Measurements from ENCODE around the gene TNF. TPM values are rescaled to one million over a fixed set of nuclear protein-coding genes. Genes with fewer than 3 reads are reported as not detected.

TNF gene
- total RNA-seq, 4 donors from 2014 or later: 0.81 TPM; not detected in 3

DNA sequence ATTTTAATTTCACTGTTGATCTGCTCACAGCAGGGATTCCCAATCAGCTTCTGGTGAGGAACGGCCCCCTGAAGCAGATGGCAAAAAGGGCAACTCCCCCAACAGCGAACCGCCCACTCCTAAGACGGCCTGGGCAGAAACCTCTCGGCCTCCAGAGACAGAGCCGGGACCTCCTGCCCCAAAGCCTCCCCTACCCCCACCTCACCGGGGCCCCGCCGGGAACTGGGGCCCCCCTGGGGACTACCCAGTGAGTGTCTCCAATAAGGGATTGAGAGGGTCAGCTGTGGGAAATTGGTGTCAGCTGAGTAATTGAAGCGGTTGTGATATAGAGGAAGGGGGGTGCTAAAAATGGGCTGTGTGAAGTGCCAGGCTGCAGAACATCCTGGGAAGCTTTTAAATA lies 51.6 kb downstream of the TNF start:
- Histone ChIP-seq H3K4me1 (peaks cover 0 to 14% (median 4%) of the 10 kb centered on the region in 3 donors), H3K9me3 (no peaks in the 10 kb centered on the region), H3K36me3 (peaks cover 0 to 94% of the 10 kb centered on the region in 2 donors), H3K4me3 (no peak overlapping the region), H3K27me3 (no peaks in the 10 kb centered on the region), H3K27ac (no peak overlapping the region)
- WGBS, 2 donors (ENCODE audit: low coverage in 1 of 2): 83 to 100% methylated on average over 1 of the region's 10 CpGs
- ATAC-seq: no peak
- TF ChIP-seq EP300 (IDR thresholded peaks at IDR 0.05): no peak
- TF ChIP-seq POLR2A (IDR thresholded peaks at IDR 0.05): no peak
- TF ChIP-seq POLR2AphosphoS5 (IDR thresholded peaks at IDR 0.05): no peak
- TF ChIP-seq, protein P1, sequence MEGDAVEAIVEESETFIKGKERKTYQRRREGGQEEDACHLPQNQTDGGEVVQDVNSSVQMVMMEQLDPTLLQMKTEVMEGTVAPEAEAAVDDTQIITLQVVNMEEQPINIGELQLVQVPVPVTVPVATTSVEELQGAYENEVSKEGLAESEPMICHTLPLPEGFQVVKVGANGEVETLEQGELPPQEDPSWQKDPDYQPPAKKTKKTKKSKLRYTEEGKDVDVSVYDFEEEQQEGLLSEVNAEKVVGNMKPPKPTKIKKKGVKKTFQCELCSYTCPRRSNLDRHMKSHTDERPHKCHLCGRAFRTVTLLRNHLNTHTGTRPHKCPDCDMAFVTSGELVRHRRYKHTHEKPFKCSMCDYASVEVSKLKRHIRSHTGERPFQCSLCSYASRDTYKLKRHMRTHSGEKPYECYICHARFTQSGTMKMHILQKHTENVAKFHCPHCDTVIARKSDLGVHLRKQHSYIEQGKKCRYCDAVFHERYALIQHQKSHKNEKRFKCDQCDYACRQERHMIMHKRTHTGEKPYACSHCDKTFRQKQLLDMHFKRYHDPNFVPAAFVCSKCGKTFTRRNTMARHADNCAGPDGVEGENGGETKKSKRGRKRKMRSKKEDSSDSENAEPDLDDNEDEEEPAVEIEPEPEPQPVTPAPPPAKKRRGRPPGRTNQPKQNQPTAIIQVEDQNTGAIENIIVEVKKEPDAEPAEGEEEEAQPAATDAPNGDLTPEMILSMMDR (IDR thresholded peaks at IDR 0.05): no peak

DNA sequence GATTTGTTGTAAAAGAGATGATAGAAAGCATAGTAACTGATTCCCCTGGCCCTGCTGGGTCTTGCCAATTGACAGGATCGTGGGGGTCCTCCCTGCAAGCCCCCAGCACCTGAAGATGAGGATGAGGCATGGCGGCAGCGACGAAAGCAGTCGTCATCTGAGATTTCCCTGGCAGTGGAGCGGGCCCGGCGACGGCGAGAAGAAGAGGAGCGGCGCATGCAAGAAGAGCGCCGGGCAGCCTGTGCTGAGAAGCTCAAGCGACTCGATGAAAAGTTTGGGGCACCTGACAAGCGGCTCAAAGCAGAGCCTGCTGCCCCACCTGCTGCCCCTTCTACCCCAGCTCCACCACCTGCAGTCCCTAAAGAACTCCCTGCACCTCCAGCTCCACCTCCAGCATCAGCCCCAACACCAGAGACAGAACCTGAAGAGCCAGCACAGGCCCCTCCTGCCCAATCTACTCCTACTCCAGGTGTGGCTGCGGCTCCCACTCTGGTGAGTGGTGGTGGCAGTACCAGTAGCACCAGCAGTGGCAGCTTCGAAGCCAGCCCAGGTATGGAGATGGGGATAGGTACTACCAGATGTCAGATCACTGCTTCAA lies 52.4 kb downstream of the TNF start:
- no peak for ATAC-seq
- TF ChIP-seq POLR2AphosphoS5 (IDR thresholded peaks at IDR 0.05): no peak
- TF ChIP-seq EP300 (IDR thresholded peaks at IDR 0.05): no peak
- no peak for TF ChIP-seq POLR2A (IDR thresholded peaks at IDR 0.05)
- TF ChIP-seq, protein P1 (IDR thresholded peaks at IDR 0.05): no peak
- H3K27ac ChIP-seq: no peak overlapping the region
- peaks cover 0 to 6% (median 0%) of the 10 kb centered on the region in 3 donors for H3K4me1 ChIP-seq
- H3K27me3 ChIP-seq: no peaks in the 10 kb centered on the region
- peaks cover 0 to 100% of the 10 kb centered on the region in 2 donors for H3K36me3 ChIP-seq
- H3K4me3 ChIP-seq: no peak overlapping the region
- no peaks in the 10 kb centered on the region for H3K9me3 ChIP-seq
- WGBS, 2 donors (ENCODE audit: low coverage in 1 of 2): 94 to 95% methylated on average over 7 to 10 of the region's 19 CpGs

Small RNA genes lying within 50 kb of the gene (small RNA-seq; reads per million reads assigned to genes)
- gene SNORA38: 1.6 to 4.7 (median 3.9) reads per million in 4 donors
- gene SNORD117: 781 to 933 (median 854) reads per million in 4 donors
- 0 reads per million in 4 donors for gene SNORD84
- gene UQCRHP1: 0 reads per million in 4 donors

Other genes starting within 250 kb of the TNF start
- 100 to 1,000 TPM; 299 to 991 (median 620) TPM for gene HLA-B, start 218.4 kb upstream of the TNF start, total RNA-seq
- 10 to 100 TPM; 17.4 to 33.2 (median 22.1) TPM for gene MICA, start 172.0 kb upstream of the TNF start, total RNA-seq
- 1 to 10 TPM; 1.7 to 4.8 (median 2.0) TPM for gene MICB, start 77.4 kb upstream of the TNF start, total RNA-seq
- not detected for gene MCCD1, start 46.6 kb upstream of the TNF start, total RNA-seq
- gene DDX39B, start 33.6 kb upstream of the TNF start, total RNA-seq: 100 to 1,000 TPM; 125 to 327 (median 217) TPM
- 1 to 10 TPM; 1.3 to 5.7 (median 2.9) TPM for gene ATP6V1G2, start 29.0 kb upstream of the TNF start, total RNA-seq
- 10 to 100 TPM; 21.3 to 44.2 (median 28.5) TPM for gene NFKBIL1, start 28.0 kb upstream of the TNF start, total RNA-seq
- not detected for gene LTA, start 3.3 kb upstream of the TNF start, total RNA-seq
- under 1 TPM in 1 of 4 donors, not detected in 3; 0.57 TPM for gene LTB, start 6.9 kb downstream of the TNF start, total RNA-seq
- 1 to 10 TPM; 1.4 to 7.7 (median 6.9) TPM for gene LST1, start 10.7 kb downstream of the TNF start, total RNA-seq
- not detected for gene NCR3, start 17.4 kb downstream of the TNF start, total RNA-seq
- 10 to 100 TPM in 3 of 4 donors, 1 to 10 TPM in 1; 5.6 to 46.4 (median 21.3) TPM for gene AIF1, start 39.7 kb downstream of the TNF start, total RNA-seq
- 100 to 1,000 TPM in 1 of 4 donors, 10 to 100 TPM in 3; 47.9 to 137 (median 76.2) TPM for gene PRRC2A, start 45.1 kb downstream of the TNF start, total RNA-seq
- gene BAG6, start 77.1 kb downstream of the TNF start, total RNA-seq: 100 to 1,000 TPM; 131 to 252 (median 190) TPM
- 1 to 10 TPM in 3 of 4 donors, under 1 TPM in 1; 0.62 to 7.4 (median 3.2) TPM for gene APOM, start 80.3 kb downstream of the TNF start, total RNA-seq
- 10 to 100 TPM; 30.0 to 40.0 (median 36.1) TPM for gene C6orf47, start 85.2 kb downstream of the TNF start, total RNA-seq
- 10 to 100 TPM; 17.1 to 22.3 (median 17.9) TPM for gene GPANK1, start 89.4 kb downstream of the TNF start, total RNA-seq
- gene CSNK2B, start 90.5 kb downstream of the TNF start, total RNA-seq: 100 to 1,000 TPM; 162 to 197 (median 167) TPM
- gene LY6G5B, start 94.4 kb downstream of the TNF start, total RNA-seq: 1 to 10 TPM in 3 of 4 donors, under 1 TPM in 1; 0.10 to 9.3 (median 3.9) TPM
- gene LY6G5C, start 105.5 kb downstream of the TNF start, total RNA-seq: 1 to 10 TPM in 1 of 4 donors, under 1 TPM in 1, not detected in 2; 0.94 to 1.9 TPM
- gene ABHD16A, start 127.8 kb downstream of the TNF start, total RNA-seq: 10 to 100 TPM; 37.4 to 49.8 (median 47.2) TPM
- not detected for gene LY6G6F, start 131.3 kb downstream of the TNF start, total RNA-seq
- not detected for gene LY6G6D, start 139.8 kb downstream of the TNF start, total RNA-seq
- gene LY6G6C, start 146.2 kb downstream of the TNF start, total RNA-seq: not detected
- under 1 TPM in 1 of 4 donors, not detected in 3; 0.54 TPM for gene MPIG6B, start 147.8 kb downstream of the TNF start, total RNA-seq
- gene DDAH2, start 153.7 kb downstream of the TNF start, total RNA-seq: 100 to 1,000 TPM in 2 of 4 donors, 10 to 100 TPM in 2; 75.6 to 127 (median 99.0) TPM
- 100 to 1,000 TPM; 191 to 427 (median 276) TPM for gene CLIC1, start 161.0 kb downstream of the TNF start, total RNA-seq
- gene MSH5, start 164.4 kb downstream of the TNF start, total RNA-seq: 10 to 100 TPM in 1 of 4 donors, 1 to 10 TPM in 3; 1.9 to 12.7 (median 6.7) TPM
- 1 to 10 TPM in 1 of 4 donors, under 1 TPM in 1, not detected in 2; 0.93 to 1.1 TPM for gene SAPCD1, start 187.1 kb downstream of the TNF start, total RNA-seq
- under 1 TPM; 0.12 to 0.54 (median 0.31) TPM for gene VWA7, start 201.8 kb downstream of the TNF start, total RNA-seq
- gene VARS1, start 220.2 kb downstream of the TNF start, total RNA-seq: 10 to 100 TPM; 25.4 to 50.6 (median 29.9) TPM
- gene LSM2, start 231.4 kb downstream of the TNF start, total RNA-seq: 10 to 100 TPM; 18.0 to 31.7 (median 28.5) TPM
- gene HSPA1L, start 239.7 kb downstream of the TNF start, total RNA-seq: 1 to 10 TPM; 1.9 to 3.9 (median 2.6) TPM
- 100 to 1,000 TPM; 287 to 496 (median 351) TPM for gene HSPA1A, start 240.0 kb downstream of the TNF start, total RNA-seq

Data from gastroesophageal sphincter (tissue), 4 donors.